Mesodermal cell (in vitro differentiated cells): ENCODE measurements around the gene ARHGAP26.

Experiments used
- H3K27ac ChIP-seq: 2 replicates; pipeline ENCODE4 v1.7.0; 2013; ENCODE audit warnings: mild to moderate bottlenecking, low read depth, low read length, moderate library complexity; ENCODE audit not compliant: severe bottlenecking
- H3K36me3 ChIP-seq: 2 replicates; pipeline ENCODE4 v1.7.1; 2013; ENCODE audit warnings: mild to moderate bottlenecking, low read length, moderate library complexity; ENCODE audit not compliant: control insufficient read depth, insufficient read depth
- H3K4me1 ChIP-seq: one replicate; pipeline ENCODE4 v1.7.1; 2013; ENCODE audit warnings: mild to moderate bottlenecking, low read length; ENCODE audit not compliant: insufficient read depth, control insufficient read depth, poor library complexity, severe bottlenecking
- H3K4me3 ChIP-seq: 2 replicates; pipeline ENCODE4 v1.7.0; 2013; ENCODE audit warnings: low read length, control low read depth, mild to moderate bottlenecking; ENCODE audit not compliant: insufficient read depth, poor library complexity, severe bottlenecking; ENCODE audit errors: extremely low read depth
- H3K9me3 ChIP-seq: 2 replicates; pipeline ENCODE4 v1.7.1; 2013; ENCODE audit warnings: mild to moderate bottlenecking, low read length, moderate library complexity; ENCODE audit not compliant: control insufficient read depth
- WGBS, 2 experiments: methylation state at CpG; one replicate each; pipeline ENCODE4 v1.1.5; 2013; ENCODE audit warnings: missing lambda C conversion rate in 2 of 2; ENCODE audit not compliant: insufficient coverage in 2 of 2; 5-methylcytosine and 5-hydroxymethylcytosine counted together

The ARHGAP26 gene

DNA sequence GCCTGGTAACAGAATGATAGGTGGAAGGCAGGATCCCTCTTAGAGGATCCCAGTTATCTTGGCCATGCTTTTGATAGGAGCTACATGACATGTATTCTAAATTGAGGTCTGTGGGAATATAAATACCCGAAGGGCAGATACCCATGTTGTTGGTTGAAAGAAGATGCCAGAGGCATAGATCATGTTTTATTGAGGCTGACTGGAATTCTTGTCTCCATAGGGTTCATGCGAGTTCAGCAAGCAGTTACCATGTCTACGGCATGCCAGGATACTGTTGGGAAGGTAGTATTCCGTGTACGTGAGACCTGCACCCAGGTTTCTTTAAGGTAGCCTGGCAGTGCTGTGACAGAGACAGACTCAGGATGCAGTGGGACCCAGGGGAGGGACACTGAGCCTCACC, 402.6 kb downstream of the ARHGAP26 start:
- H3K4me1 ChIP-seq: no peaks in the 10 kb centered on the region
- H3K36me3 ChIP-seq: no peaks in the 10 kb centered on the region
- no peak overlapping the region for H3K4me3 ChIP-seq
- 92 to 93% methylated on average over 5 of the region's 5 CpGs for WGBS, 2 experiments
- no peaks in the 10 kb centered on the region for H3K9me3 ChIP-seq
- H3K27ac ChIP-seq: no peak overlapping the region

DNA sequence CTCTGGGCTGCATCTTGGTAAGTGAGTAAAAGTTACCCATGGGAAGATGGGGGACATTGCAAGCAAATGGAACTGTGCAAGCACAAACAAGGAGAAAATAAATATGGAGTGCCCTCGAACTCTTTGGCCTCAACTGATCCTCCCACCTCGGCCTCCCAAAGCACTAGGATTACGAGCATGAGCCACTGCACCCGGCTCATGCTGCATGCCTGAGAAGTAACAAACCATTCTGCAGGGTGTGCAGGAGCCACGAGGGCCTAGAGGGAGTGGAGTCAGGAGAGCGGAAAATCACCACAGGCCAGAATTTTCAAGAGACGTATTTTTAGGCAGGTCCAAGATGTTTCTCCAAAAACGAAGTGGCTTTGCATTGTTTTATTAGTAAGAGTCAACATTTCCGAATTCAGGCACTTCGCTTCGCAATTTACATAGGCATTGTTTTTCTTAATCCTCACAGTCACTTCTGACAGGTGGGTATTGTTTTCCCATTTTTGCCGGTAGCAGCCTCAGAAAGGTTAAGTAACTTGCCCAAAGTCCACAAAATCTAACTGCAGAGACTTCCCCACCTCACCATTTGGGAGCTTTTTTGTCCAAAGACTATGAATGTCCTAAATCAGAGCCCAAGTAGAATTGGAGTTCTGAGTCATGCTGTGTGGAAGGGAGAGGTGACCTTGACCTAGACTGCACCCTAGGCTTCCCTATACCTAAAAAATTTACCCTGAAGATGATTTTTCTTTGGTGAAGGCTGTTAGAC, 403.1 kb downstream of the ARHGAP26 start:
- Histone ChIP-seq H3K9me3 (no peaks in the 10 kb centered on the region), H3K4me1 (no peaks in the 10 kb centered on the region), H3K27ac (no peak overlapping the region), H3K4me3 (no peak overlapping the region), H3K36me3 (no peaks in the 10 kb centered on the region)
- WGBS, 2 experiments: 71 to 77% methylated on average over 7 to 12 of the region's 12 CpGs

- no peaks in the 10 kb centered on the region for H3K9me3 ChIP-seq
- no peaks in the 10 kb centered on the region for H3K4me1 ChIP-seq
- WGBS, 2 experiments: no CpG with 5 or more reads among the region's 1 CpG
- H3K36me3 ChIP-seq: no peaks in the 10 kb centered on the region
- no peak overlapping the region for H3K27ac ChIP-seq
- no peak overlapping the region for H3K4me3 ChIP-seq
Observed at GRCh38 chr5:143174714-143175398, 404.7 kb downstream of the ARHGAP26 start.

DNA sequence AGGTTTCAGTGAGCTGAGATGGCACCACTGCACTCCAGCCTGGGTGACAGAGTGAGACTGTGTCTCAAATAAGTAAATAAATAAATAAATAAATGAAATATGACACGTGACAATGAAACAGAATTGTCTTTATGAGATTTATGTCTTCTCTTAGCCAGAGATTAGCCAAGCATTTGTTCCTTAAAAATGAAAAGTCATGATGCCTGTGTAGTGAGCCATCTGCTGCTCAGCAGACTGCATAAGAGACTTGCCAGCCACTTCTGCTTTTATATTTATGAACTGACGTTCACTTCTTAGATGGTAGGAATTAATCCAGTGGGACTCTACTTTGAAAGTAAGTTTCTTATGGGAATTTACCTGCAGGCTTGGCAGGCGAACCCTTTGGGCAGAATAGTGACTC, 405.9 kb downstream of the ARHGAP26 start:
- Histone ChIP-seq H3K4me3 (no peak overlapping the region), H3K36me3 (no peaks in the 10 kb centered on the region), H3K9me3 (no peaks in the 10 kb centered on the region), H3K27ac (no peak overlapping the region), H3K4me1 (no peaks in the 10 kb centered on the region)
- 95 to 100% methylated on average over 2 of the region's 3 CpGs for WGBS, 2 experiments

- Histone ChIP-seq H3K36me3 (no peaks in the 10 kb centered on the region), H3K4me3 (no peak overlapping the region), H3K27ac (no peak overlapping the region), H3K4me1 (no peaks in the 10 kb centered on the region), H3K9me3 (no peaks in the 10 kb centered on the region)
- 91 to 94% methylated on average over 6 to 7 of the region's 9 CpGs for WGBS, 2 experiments
Observed at GRCh38 chr5:143177263-143177983, 407.2 kb downstream of the ARHGAP26 start.

GRCh38 chr5:143179126-143179740, 409.1 kb downstream of the ARHGAP26 start:
- Histone ChIP-seq H3K27ac (no peak overlapping the region), H3K9me3 (no peaks in the 10 kb centered on the region), H3K4me3 (no peak overlapping the region), H3K4me1 (no peaks in the 10 kb centered on the region), H3K36me3 (no peaks in the 10 kb centered on the region)
- WGBS, 2 experiments: 92 to 98% methylated on average over 4 to 6 of the region's 6 CpGs

DNA sequence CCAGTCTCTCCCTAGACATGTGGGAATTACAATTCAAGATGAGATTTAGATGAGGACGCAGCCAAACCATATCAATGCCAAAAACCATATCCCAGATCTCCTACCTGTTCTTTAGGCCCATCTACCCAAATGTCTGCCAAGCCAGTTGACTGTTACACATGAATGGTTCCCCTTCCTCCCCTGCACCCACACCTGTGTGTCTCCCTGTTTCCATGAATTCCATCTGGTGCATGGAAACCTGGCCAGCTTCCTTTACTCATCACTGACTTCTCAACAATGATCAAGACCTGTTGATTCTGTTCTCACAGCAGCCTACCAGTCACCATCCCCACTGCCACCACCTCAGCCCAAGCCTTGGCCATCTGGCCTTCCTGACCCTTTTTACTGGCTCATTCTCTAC, 410.6 kb downstream of the ARHGAP26 start:
- H3K4me1 ChIP-seq: no peaks in the 10 kb centered on the region

GRCh38 chr5:143181173-143181572, 411.0 kb downstream of the ARHGAP26 start:
- 88 to 96% methylated on average over 3 of the region's 3 CpGs for WGBS, 2 experiments
- no peaks in the 10 kb centered on the region for H3K9me3 ChIP-seq
- no peak overlapping the region for H3K27ac ChIP-seq
- H3K4me1 ChIP-seq: no peaks in the 10 kb centered on the region
- H3K4me3 ChIP-seq: no peak overlapping the region
- no peaks in the 10 kb centered on the region for H3K36me3 ChIP-seq

More for the DNA sequence above, 410.6 kb downstream of the ARHGAP26 start:
- 71% methylated on average over 1 of the region's 1 CpG; no CpG with 5 or more reads in 1 of the 2 experiments for WGBS, 2 experiments
- no peaks in the 10 kb centered on the region for H3K9me3 ChIP-seq
- H3K4me3 ChIP-seq: no peak overlapping the region
- H3K27ac ChIP-seq: no peak overlapping the region
- no peaks in the 10 kb centered on the region for H3K36me3 ChIP-seq

- no peak overlapping the region for H3K4me3 ChIP-seq
- no peaks in the 10 kb centered on the region for H3K9me3 ChIP-seq
- no peak overlapping the region for H3K27ac ChIP-seq
- no peaks in the 10 kb centered on the region for H3K4me1 ChIP-seq
- WGBS, 2 experiments: 83 to 94% methylated on average over 1 to 3 of the region's 3 CpGs
- no peaks in the 10 kb centered on the region for H3K36me3 ChIP-seq
Observed at GRCh38 chr5:143182106-143182505, 411.9 kb downstream of the ARHGAP26 start.

- no peaks in the 10 kb centered on the region for H3K4me1 ChIP-seq
- H3K36me3 ChIP-seq: no peaks in the 10 kb centered on the region
- H3K4me3 ChIP-seq: no peak overlapping the region
- no peaks in the 10 kb centered on the region for H3K9me3 ChIP-seq
- 94 to 96% methylated on average over 9 to 11 of the region's 15 CpGs for WGBS, 2 experiments
- no peak overlapping the region for H3K27ac ChIP-seq
Observed at GRCh38 chr5:143182901-143183820, 413.0 kb downstream of the ARHGAP26 start.
